Suppressor macrophage treated with lipopolysaccharide for 1 hour (primary cell): ENCODE results near the gene FNTB.
"Not testable (repeated sequence)": the region's sequence is repeated elsewhere in the genome, so short reads cannot be mapped to it uniquely, and the experiment has no call there.

Experiments used
- DNase-seq, 3 donors: peaks; one replicate each; pipeline ENCODE4 v3.0.0-alpha.2; 2020 to 2022

Gene FNTB

GRCh38 chr14:65019944-65020566, 33.4 kb downstream of the FNTB start:
- peak; percentile 77 to 81 (median 80) for DNase-seq

- no peak for DNase-seq
Observed at GRCh38 chr14:65024957-65025356, 38.3 kb downstream of the FNTB start.

GRCh38 chr14:65025818-65026217, 39.1 kb downstream of the FNTB start:
- DNase-seq = no peak

- no peak for DNase-seq
Observed at GRCh38 chr14:65026526-65026925, 39.8 kb downstream of the FNTB start.

- DNase-seq = no peak
Observed at GRCh38 chr14:65027127-65027799, 40.6 kb downstream of the FNTB start.

GRCh38 chr14:65028937-65029336, 42.2 kb downstream of the FNTB start:
- no peak for DNase-seq

- DNase-seq = not testable (repeated sequence)
Observed at GRCh38 chr14:65031321-65031720, 44.6 kb downstream of the FNTB start.

- no peak for DNase-seq
Observed at GRCh38 chr14:65032319-65032718, 45.6 kb downstream of the FNTB start.

GRCh38 chr14:65033181-65033580, 46.5 kb downstream of the FNTB start:
- no peak for DNase-seq

GRCh38 chr14:65034021-65034420, 47.3 kb downstream of the FNTB start:
- no peak for DNase-seq

- no peak for DNase-seq
Observed at GRCh38 chr14:65035049-65035448, 48.4 kb downstream of the FNTB start.

GRCh38 chr14:65038966-65039365, 52.3 kb downstream of the FNTB start:
- DNase-seq = no peak

- DNase-seq = no peak
Observed at GRCh38 chr14:65040666-65041433, 54.2 kb downstream of the FNTB start.

- DNase-seq = no peak
Observed at GRCh38 chr14:65041434-65041915, 54.8 kb downstream of the FNTB start.

- no peak for DNase-seq
Observed at GRCh38 chr14:65042296-65042695, 55.6 kb downstream of the FNTB start.

- DNase-seq = peak; percentile 80 to 86 (median 85)
Observed at GRCh38 chr14:65042731-65043372, 56.2 kb downstream of the FNTB start.

GRCh38 chr14:65043893-65044595, 57.3 kb downstream of the FNTB start:
- DNase-seq = no peak

GRCh38 chr14:65044596-65044959, 57.9 kb downstream of the FNTB start:
- peak; percentile 86 to 90 (median 89) for DNase-seq

- peak in 1 of 3 donors; percentile 24 for DNase-seq
Observed at GRCh38 chr14:65045006-65045405, 58.3 kb downstream of the FNTB start.

GRCh38 chr14:65045709-65046108, 59.0 kb downstream of the FNTB start:
- DNase-seq = peak; percentile 75 to 83 (median 79)

- DNase-seq = no peak
Observed at GRCh38 chr14:65052832-65053231, 66.1 kb downstream of the FNTB start.

GRCh38 chr14:65053466-65053865, 66.8 kb downstream of the FNTB start:
- DNase-seq = no peak
